C4-2B (cell line): ENCODE data around the gene FECH.

Experiments used
- CTCF ChIP-seq: fragments of 450-650 bp; conservative IDR thresholded peaks from 2 replicates; pipeline ENCODE4 v1.5.1; 2017; ENCODE audit warnings: mild to moderate bottlenecking
- ZFX ChIP-seq: fragments of 450-650 bp; IDR thresholded peaks from 2 replicates; pipeline ENCODE4 v1.6.1; 2017

DNA sequence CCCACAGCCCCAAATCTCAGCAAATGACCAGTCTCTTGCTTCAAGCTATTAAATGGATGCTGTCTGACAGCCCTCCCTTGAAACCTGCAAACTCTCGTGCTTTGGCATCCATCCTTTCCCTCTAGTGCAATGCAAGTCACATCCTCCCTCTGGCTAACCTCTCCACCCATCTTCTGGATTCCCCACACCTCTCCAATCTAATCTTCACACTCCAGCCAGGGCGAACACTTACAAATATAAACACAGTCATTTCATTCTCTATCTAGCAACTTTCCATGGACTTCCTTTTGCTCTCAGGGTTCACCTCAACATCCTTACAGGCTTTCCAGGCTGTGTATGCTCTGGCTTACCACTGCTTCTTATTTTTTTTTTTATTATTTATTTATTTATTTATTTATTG is 45.2 kb upstream of the FECH start:
- TF ChIP-seq CTCF (no peak), ZFX (no peak)
